ENCODE data around the gene PML.
A peak's percentile ranks its signal among the peaks of the same experiment; 100 is the strongest.

The PML gene

GRCh38 chr15:73992594-73992898 is 2.0 kb upstream of the PML start:
- Histone ChIP-seq H3K27ac (ENCODE audit: low read depth, low read length, severe bottlenecking) (no peak overlapping the region), H3K9me3 (ENCODE audit: control insufficient read depth, low read length) (no peaks in the 10 kb centered on the region), H3K4me1 (ENCODE audit: control insufficient read depth, insufficient read depth, low read length, poor library complexity, severe bottlenecking) (peaks cover 33% of the 10 kb centered on the region), H3K36me3 (ENCODE audit: control insufficient read depth, insufficient read depth, low read length) (peaks cover 1% of the 10 kb centered on the region), H3K4me3 (ENCODE audit: extremely low read depth, insufficient read depth, low read length, poor library complexity, severe bottlenecking) (no peak overlapping the region)
- 87 to 100% methylated on average over 3 to 4 of the region's 5 CpGs for WGBS, 2 experiments (ENCODE audit: insufficient coverage in 2 of 2)

DNA sequence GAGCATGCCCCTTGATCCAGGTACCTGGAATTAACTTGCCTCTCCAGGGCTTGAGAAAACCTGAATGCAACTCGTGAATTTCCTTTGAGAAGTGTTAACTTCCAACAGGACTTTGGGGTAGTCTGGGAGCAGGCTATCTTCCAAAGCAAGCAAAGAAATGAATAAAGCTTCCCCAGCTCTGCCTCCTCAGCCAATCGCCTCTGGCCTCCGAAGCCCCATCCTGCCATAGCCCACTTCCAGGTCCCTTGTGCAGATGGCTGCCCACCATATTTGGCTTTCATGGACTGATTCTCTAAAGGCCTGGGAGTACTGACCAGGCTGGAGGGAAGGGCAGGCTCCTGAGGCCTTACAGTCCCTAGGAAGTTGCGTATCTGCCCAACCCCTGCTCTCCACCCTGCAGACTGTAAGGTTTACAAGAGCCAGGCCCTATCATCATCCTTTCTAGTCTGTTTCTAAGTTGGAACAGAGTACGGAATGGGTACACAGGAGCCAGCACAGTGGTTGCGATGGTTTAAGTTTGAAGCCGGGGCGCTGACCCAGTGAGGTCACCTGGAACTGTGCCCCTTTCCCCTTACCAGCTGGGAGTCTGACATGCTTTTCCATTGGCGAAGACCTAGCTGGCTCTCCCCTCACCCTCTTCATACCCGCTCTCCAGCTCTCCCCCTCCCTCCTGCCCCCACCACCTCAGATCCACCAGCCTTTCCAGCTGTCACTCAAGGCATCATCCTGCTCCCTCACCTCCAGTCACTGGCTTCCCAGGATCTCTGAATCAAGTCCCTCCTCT is 1.1 kb upstream of the PML start:
- no peaks in the 10 kb centered on the region for H3K9me3 ChIP-seq (ENCODE audit: control insufficient read depth, low read length)
- peaks cover 10% of the 10 kb centered on the region for H3K36me3 ChIP-seq (ENCODE audit: control insufficient read depth, insufficient read depth, low read length)
- WGBS, 2 experiments (ENCODE audit: insufficient coverage in 2 of 2), result 90 to 92% methylated on average over 9 of the region's 10 CpGs
- H3K27ac ChIP-seq (ENCODE audit: low read depth, low read length, severe bottlenecking), result no peak overlapping the region
- H3K4me3 ChIP-seq (ENCODE audit: extremely low read depth, insufficient read depth, low read length, poor library complexity, severe bottlenecking), result no peak overlapping the region
- peaks cover 25% of the 10 kb centered on the region for H3K4me1 ChIP-seq (ENCODE audit: control insufficient read depth, insufficient read depth, low read length, poor library complexity, severe bottlenecking)

GRCh38 chr15:73994912-73995622 is 551 bp downstream of the PML start:
- Histone ChIP-seq H3K27ac (ENCODE audit: low read depth, low read length, severe bottlenecking) (peak overlapping the region; percentile 23), H3K36me3 (ENCODE audit: control insufficient read depth, insufficient read depth, low read length) (peaks cover 24% of the 10 kb centered on the region), H3K4me3 (ENCODE audit: extremely low read depth, insufficient read depth, low read length, poor library complexity, severe bottlenecking) (peak overlapping the region; percentile 97), H3K9me3 (ENCODE audit: control insufficient read depth, low read length) (no peaks in the 10 kb centered on the region), H3K4me1 (ENCODE audit: control insufficient read depth, insufficient read depth, low read length, poor library complexity, severe bottlenecking) (peaks cover 10% of the 10 kb centered on the region)
- 1 to 6% methylated on average over 13 of the region's 18 CpGs for WGBS, 2 experiments (ENCODE audit: insufficient coverage in 2 of 2)

GRCh38 chr15:73996267-73996666 is 1.8 kb downstream of the PML start:
- Histone ChIP-seq H3K9me3 (ENCODE audit: control insufficient read depth, low read length) (no peaks in the 10 kb centered on the region), H3K4me3 (ENCODE audit: extremely low read depth, insufficient read depth, low read length, poor library complexity, severe bottlenecking) (no peak overlapping the region), H3K36me3 (ENCODE audit: control insufficient read depth, insufficient read depth, low read length) (peaks cover 32% of the 10 kb centered on the region), H3K27ac (ENCODE audit: low read depth, low read length, severe bottlenecking) (no peak overlapping the region), H3K4me1 (ENCODE audit: control insufficient read depth, insufficient read depth, low read length, poor library complexity, severe bottlenecking) (peaks cover 6% of the 10 kb centered on the region)
- no CpG with 5 or more reads among the region's 2 CpGs for WGBS, 2 experiments (ENCODE audit: insufficient coverage in 2 of 2)

DNA sequence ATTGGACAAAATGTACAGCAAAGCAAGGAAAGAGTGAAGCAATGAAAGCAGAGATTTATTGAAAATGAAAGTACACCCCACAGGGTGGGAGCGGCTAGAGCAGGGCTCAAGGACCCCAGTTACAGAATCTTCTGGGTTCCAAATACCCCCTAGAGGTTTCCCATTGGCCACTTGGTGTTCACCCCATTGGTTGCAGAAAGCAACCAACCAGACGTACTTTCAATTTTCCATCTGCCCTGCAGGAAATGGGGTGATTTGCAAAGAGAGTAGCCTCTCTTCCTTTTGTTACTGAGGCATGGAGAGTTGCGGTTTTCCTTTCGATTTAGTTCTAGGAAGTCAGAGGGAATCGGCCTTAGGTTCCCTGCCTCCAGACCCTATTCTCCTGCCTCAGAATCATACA is 2.4 kb downstream of the PML start:
- Histone ChIP-seq H3K4me1 (ENCODE audit: control insufficient read depth, insufficient read depth, low read length, poor library complexity, severe bottlenecking) (peaks cover 2% of the 10 kb centered on the region), H3K36me3 (ENCODE audit: control insufficient read depth, insufficient read depth, low read length) (peaks cover 39% of the 10 kb centered on the region), H3K9me3 (ENCODE audit: control insufficient read depth, low read length) (no peaks in the 10 kb centered on the region), H3K4me3 (ENCODE audit: extremely low read depth, insufficient read depth, low read length, poor library complexity, severe bottlenecking) (no peak overlapping the region), H3K27ac (ENCODE audit: low read depth, low read length, severe bottlenecking) (no peak overlapping the region)
- WGBS, 2 experiments (ENCODE audit: insufficient coverage in 2 of 2), result 88 to 89% methylated on average over 4 of the region's 5 CpGs

GRCh38 chr15:73997986-73998385 is 3.5 kb downstream of the PML start:
- Histone ChIP-seq H3K9me3 (ENCODE audit: control insufficient read depth, low read length) (no peaks in the 10 kb centered on the region), H3K36me3 (ENCODE audit: control insufficient read depth, insufficient read depth, low read length) (peaks cover 50% of the 10 kb centered on the region), H3K27ac (ENCODE audit: low read depth, low read length, severe bottlenecking) (no peak overlapping the region), H3K4me3 (ENCODE audit: extremely low read depth, insufficient read depth, low read length, poor library complexity, severe bottlenecking) (no peak overlapping the region), H3K4me1 (ENCODE audit: control insufficient read depth, insufficient read depth, low read length, poor library complexity, severe bottlenecking) (peaks cover 2% of the 10 kb centered on the region)
- 97 to 98% methylated on average over 22 to 25 of the region's 27 CpGs for WGBS, 2 experiments (ENCODE audit: insufficient coverage in 2 of 2)

DNA sequence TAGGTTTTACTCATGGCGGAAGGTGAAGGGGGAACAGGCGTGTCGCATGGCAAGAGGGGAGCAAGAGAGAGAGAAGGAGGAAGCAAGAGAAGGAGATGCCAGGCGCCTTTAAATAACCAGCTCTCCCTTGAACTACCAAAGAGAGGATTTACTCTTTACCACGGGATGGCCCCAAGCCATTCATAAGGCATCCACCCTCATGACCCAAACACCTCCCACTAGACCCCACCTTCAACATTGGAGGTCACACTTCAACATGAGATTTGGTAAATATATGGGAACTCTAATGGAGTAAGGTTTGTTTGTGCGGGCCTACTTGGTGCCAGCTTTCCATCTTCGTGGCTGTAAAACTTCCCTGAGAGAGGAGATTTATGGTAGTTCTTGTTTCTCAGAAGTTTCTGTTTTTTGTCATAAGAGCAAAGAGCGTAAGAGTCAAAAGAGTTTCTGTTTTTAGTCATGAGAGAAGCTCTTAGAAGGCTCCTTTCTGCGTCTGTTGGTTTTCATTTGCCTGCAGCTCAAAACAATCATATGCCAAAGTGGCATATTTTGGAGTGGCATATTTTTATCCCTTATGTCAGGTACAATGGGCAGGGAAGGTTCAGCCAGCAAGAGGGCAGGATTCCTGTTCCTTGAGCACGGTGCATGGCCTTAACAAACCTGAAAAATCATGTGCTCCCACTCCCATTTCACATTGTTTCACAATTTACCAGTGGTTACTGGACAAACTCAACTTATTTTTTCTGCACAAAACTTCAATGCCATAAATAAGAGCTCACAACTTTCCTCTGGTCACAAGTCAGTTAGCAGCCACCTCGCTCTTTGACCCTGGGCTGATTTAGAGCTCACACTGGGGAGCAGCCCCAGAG is 12.5 kb downstream of the PML start:
- H3K4me1 ChIP-seq (ENCODE audit: control insufficient read depth, insufficient read depth, low read length, poor library complexity, severe bottlenecking), result peaks cover 6% of the 10 kb centered on the region
- H3K4me3 ChIP-seq (ENCODE audit: extremely low read depth, insufficient read depth, low read length, poor library complexity, severe bottlenecking), result no peak overlapping the region
- peaks cover 61% of the 10 kb centered on the region for H3K36me3 ChIP-seq (ENCODE audit: control insufficient read depth, insufficient read depth, low read length)
- 91 to 95% methylated on average over 5 to 7 of the region's 11 CpGs for WGBS, 2 experiments (ENCODE audit: insufficient coverage in 2 of 2)
- no peaks in the 10 kb centered on the region for H3K9me3 ChIP-seq (ENCODE audit: control insufficient read depth, low read length)
- H3K27ac ChIP-seq (ENCODE audit: low read depth, low read length, severe bottlenecking), result no peak overlapping the region

GRCh38 chr15:74007820-74008371 is 13.4 kb downstream of the PML start:
- Histone ChIP-seq H3K4me1 (ENCODE audit: control insufficient read depth, insufficient read depth, low read length, poor library complexity, severe bottlenecking) (peaks cover 6% of the 10 kb centered on the region), H3K27ac (ENCODE audit: low read depth, low read length, severe bottlenecking) (no peak overlapping the region), H3K36me3 (ENCODE audit: control insufficient read depth, insufficient read depth, low read length) (peaks cover 57% of the 10 kb centered on the region), H3K4me3 (ENCODE audit: extremely low read depth, insufficient read depth, low read length, poor library complexity, severe bottlenecking) (no peak overlapping the region), H3K9me3 (ENCODE audit: control insufficient read depth, low read length) (no peaks in the 10 kb centered on the region)
- WGBS, 2 experiments (ENCODE audit: insufficient coverage in 2 of 2), result 87 to 89% methylated on average over 5 of the region's 5 CpGs

GRCh38 chr15:74008901-74009300 is 14.4 kb downstream of the PML start:
- 98 to 100% methylated on average over 1 to 3 of the region's 3 CpGs for WGBS, 2 experiments (ENCODE audit: insufficient coverage in 2 of 2)
- Histone ChIP-seq H3K9me3 (ENCODE audit: control insufficient read depth, low read length) (no peaks in the 10 kb centered on the region), H3K27ac (ENCODE audit: low read depth, low read length, severe bottlenecking) (no peak overlapping the region), H3K36me3 (ENCODE audit: control insufficient read depth, insufficient read depth, low read length) (peaks cover 50% of the 10 kb centered on the region), H3K4me3 (ENCODE audit: extremely low read depth, insufficient read depth, low read length, poor library complexity, severe bottlenecking) (no peak overlapping the region), H3K4me1 (ENCODE audit: control insufficient read depth, insufficient read depth, low read length, poor library complexity, severe bottlenecking) (peaks cover 6% of the 10 kb centered on the region)

GRCh38 chr15:74010929-74011540 is 16.5 kb downstream of the PML start:
- WGBS, 2 experiments (ENCODE audit: insufficient coverage in 2 of 2), result 100% methylated on average over 1 of the region's 2 CpGs; no CpG with 5 or more reads in 1 of the 2 experiments
- H3K4me3 ChIP-seq (ENCODE audit: extremely low read depth, insufficient read depth, low read length, poor library complexity, severe bottlenecking), result no peak overlapping the region
- H3K9me3 ChIP-seq (ENCODE audit: control insufficient read depth, low read length), result no peaks in the 10 kb centered on the region
- H3K27ac ChIP-seq (ENCODE audit: low read depth, low read length, severe bottlenecking), result peak overlapping the region; percentile 62
- peaks cover 6% of the 10 kb centered on the region for H3K4me1 ChIP-seq (ENCODE audit: control insufficient read depth, insufficient read depth, low read length, poor library complexity, severe bottlenecking)
- peaks cover 43% of the 10 kb centered on the region for H3K36me3 ChIP-seq (ENCODE audit: control insufficient read depth, insufficient read depth, low read length)
